Measurements from ENCODE around the gene MARCHF10.
"Not testable (repeated sequence)": the region's sequence is repeated elsewhere in the genome, so short reads cannot be mapped to it uniquely, and the experiment has no call there.

MARCHF10 gene

DNA sequence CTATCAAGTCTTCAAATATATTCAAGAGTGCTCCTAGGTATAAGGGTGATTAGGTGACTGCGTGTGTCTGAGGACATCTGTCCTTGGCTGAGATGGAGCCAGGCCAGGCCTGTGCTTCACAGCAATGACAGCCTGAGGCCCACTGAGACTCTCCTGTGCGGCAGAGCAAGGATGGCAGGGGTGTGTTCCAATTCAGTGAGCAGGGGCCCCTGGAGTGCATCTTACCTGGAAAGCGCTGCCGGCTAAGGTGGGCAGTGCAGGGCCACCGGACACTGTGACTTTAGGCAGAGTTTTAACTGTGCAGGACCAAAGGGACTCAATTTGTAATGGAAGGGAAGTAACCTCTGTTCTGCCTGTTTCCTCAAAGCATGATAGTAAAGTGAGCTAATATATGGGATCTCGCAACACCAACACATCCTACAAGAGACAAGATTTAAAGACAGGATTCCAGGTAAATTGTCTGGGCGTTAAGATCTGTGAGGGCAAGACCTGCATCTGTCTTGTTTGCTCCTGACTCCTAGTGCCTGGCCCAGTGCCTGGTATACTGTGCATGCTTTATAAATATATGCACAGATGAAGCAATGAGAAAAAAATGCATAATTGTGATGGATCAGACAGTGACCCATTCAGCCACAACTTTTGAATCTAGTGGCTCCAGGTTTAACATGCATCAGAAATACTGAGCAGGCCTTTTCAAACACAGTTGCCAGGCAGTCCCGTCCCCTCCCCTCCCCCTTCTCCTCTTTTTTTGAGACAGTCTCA, 93.9 kb downstream of the MARCHF10 start:
- DNase-seq = no peak

DNA sequence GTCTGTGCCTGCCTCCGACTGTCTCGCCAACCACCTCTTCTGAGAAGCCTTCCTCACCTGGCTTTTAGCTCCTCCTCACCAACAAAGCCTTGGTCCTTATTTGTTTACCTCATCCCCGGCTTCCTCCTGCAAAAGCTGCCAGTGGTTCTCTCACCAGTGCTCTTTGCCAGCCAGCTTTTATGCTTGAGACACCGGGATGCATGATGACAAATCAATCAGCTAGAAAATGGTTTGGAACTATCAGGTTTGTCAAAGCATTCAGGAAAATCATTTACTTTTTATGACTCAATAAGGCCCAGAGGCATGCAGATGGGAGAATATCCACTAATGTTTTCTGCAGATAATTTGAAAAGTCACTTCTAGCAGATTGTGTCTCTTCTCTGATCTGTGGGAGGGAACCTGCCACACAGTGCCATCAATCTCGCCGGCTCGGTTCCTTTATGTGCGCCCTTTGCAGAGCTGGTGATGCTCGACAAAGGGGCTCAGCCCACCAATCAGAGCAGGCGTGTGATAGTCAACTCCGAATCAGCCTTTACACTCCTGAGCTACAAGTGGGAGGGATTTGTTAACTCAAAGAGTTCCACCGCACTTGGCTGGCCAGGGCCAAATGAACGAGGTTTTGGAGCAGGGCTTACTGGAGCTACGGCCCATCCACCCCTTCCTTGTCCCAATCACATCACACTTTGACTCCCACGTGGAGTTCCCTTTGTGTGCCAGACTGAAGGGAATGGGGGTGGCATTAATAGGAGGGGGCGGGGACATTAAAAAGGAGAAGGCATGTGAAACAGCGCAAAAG, 94.8 kb downstream of the MARCHF10 start:
- no peak for DNase-seq

DNA sequence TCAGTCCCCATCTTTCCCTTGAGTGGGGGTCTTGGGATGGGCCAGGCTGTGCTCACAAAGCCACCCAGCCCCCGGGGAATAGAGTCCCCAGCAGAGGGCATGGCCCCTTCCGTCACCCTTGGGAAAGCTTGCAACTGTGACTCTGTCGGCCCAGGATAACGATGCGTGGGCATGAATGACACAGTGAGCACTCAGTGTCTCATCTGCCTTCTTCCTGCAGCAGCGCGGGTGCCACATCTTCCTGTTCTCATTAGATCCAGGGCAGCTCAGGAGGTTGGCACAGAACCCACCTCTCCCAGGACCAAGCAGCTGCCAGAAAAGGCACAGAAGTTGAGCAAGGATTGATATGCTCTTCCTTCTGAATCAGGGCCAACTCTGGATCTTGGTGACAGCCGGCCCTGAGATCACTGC, 95.9 kb downstream of the MARCHF10 start:
- no peak for DNase-seq

DNA sequence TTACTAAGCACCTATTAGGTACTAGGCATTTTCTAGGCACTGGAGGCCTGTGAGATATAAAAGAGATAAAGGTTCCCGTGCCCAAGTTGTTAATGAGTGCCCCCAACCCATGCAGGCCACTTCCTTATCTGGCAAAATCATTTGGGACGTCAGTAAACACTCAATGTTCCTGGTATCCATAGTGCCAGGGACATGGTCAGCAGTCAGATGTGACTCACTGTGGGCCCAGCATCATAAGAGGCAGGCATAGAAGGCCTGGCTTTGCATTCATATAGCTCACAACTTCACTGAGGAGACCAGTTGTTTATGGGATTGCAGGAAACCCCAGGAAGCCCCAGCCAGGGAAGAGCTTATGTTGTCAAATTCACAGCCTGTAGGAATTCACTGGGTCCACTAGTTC, 99.5 kb downstream of the MARCHF10 start:
- no peak for DNase-seq

DNA sequence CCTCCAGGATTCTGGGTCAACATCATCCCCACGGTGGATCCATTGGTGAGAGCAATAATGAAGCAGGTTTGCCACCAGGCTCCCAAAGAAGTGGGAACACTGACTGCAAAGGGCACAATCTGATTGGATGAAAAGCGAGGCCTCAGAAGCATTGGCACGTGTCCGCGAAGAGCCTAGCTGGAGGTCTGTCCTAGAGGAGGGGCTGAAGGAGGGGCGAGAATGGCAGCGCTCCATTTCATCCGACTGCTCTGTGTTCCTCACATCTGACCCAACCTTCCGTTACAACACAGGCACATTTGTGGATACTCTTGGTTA, 100.7 kb downstream of the MARCHF10 start:
- no peak for DNase-seq

DNA sequence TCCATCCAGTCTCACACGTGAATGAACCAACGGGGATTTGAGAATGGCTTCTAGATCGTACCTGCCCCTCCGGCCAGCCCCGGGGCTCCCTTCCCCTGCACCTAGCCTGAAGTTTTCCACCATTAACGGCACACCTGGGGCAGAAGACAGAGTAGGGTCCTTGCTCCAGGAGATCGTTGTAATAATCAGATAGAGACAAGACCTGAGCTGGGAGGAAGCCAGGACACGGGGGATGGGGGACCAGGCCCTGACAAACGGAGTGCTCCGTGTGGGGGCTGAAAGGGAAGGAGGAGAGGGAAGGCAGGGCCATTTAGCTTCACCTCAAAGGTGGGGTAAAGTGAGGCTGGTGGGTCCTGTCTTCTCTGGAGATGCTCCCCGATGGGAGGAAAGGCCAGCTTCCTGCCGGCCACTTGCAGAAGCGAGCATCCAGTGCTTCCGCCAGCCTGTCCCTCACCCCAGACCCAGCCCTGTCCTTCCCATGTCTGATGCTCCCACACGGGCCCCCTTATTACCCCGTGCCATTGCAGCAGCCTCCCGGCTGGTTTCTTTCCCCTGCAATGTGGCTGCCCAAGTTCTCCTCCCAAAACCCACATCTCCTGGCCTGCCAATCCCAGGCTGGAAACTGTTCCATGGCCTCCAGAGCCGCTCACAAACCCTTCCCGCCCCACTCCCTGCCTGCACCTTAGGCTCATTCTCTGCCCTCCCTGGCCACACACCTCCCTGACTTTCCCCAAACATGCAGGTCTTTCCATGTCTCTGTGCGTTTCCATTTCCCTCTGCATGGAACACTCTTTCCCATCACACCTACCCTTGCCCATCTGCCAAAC, 101.3 kb downstream of the MARCHF10 start:
- no peak for DNase-seq

DNA sequence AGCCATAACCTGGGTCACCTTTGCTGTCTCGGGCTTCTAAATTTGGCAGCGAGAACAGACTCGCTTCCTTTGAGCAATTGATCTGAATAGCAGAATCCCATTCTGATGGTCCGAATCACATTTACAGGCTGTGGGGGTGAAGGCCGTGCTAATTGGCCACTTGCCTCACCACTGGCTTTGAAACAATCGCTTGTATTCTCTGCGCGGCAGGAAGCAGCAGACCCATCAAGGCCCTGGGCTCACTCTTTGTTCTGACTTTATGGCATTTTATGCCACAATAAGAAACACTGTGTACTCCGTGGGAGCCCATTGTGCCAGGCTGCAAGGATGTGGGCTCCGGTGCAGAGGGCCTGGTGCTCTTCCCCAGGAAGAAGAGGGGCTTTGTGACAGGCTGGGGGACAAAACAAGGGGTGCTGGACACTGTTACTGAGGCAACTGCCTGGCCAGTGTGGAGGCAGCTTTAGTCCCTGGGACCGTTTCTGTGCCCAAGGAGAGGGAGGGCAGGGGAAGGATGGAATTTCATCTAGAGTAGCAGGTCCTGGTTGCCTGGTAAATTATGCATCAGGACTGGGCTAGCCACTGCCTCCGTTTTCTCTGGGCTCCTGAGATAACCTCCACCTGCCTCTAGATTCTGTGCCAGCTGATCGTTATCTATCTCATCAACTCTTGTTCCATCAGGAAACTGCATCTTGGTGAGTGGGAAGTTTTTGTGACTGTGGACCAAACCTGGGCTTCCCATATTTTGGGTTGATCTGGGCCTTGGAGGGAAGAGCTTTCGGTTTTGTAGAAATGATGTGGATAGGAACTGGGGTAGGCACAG, 102.1 kb downstream of the MARCHF10 start:
- no peak for DNase-seq

DNA sequence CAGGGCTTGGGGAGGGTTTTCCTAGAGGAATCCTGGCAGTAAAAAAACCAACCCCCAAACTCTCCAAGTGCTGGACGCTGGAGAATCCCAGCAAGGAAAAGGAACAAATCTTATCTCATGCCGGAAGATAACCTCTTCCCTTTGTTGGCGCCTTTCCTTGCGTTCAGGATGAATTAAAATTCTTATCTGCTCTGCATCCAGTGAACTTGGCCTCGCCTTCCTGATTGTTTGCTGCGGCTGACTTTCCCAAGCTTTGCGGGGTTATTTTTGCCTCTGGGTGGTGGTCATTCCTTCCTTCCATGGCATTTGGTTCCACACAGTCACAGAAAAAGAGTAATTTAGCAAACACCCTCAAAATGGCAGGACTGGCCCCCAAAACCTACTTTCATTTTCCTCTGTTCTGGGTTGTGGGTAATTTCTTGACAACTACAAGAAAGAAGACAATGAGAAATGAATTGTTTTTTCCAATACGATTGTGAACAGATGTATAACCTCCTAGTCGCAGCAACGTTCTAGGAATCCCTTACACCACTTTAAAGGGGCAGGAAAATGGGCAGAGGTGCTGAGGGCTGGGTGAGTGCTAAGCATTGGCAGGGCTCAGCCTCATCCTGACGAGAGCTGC, 102.8 kb downstream of the MARCHF10 start:
- DNase-seq = no peak

DNA sequence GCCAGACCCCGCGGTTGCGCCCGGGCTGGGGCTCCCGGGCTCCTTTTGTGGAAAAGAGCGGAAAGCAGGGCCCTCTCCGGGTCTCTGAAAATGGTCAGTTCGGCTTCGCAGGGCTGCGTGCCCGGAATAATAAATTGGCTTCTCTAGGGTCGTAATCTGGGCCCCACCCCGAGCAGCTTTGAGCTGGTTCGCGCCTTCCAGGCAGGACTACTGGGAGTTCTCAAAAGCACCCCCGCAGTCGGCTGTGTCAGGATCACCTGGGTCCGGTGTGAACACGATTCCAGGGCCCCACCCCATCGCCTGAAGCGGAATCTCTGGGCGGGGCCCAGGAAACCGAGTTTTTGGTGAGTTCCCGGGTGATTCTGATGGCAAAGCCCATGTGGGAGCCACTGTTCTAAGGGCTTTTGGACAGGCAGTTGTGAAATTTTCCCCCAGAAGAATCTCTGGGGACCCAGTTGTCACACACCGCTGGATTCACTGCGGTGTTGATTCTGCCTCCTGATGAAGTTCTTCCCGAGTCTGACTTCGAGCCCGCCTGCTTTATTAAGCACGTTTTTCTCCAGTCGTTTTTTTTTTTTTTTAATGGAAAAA, 103.6 kb downstream of the MARCHF10 start:
- no peak for DNase-seq

DNA sequence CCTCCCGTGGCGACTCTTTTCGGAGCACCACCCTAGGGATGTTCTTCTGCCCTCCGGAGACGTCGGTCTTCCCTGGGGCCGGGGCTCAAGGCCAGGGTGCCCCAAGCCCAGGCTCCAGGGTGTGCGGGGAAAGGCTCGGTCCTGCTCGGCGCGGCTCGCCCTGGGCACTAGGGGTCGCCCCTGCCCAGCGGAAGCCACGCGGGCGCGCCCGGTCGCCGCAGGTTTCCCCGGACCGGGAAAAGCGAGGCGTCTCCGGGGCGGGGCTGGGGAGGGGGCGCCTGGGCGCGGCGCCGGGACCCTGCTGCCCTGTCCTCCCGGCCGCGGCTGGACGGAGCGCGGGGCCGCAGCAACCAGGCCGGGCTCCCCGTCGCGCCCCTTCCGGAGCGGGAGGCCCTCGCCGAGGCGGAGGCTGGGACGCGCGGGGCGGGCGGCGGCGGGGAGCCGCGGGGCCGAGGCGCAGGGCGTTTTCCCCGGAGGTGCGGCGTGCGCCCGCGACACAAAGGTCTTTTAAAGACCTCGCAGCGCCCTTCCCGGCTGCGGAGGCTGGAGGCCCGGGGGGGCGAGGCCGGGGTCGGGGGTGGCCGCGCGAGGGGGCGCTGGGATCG, 104.2 kb downstream of the MARCHF10 start:
- peak; percentile 66 for DNase-seq

DNA sequence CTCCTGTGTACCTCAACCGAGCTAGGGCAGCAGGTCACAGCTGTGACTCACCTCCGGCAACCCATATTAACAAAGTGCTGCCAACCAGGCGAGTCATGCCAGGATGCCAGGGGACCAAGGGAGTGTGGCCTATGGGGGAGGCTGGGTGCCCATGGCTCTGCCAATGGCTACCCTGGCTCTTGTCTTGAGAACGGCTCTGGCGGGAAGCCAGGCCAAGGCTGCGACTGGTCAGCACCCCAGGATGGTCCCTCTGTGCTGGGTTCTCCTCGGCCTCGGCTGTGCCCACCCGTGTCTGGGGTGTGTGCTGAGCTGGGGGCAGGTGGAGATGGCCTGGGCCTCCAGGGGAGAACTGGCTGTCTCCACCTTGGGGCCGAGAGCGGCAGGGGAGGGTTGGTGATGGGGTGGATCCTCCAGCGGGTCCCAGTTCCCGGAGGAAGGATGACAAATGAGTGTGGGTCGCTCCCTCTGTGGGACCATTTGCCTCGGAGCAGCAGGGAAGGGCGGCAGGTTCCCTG, 104.8 kb downstream of the MARCHF10 start:
- DNase-seq = no peak

DNA sequence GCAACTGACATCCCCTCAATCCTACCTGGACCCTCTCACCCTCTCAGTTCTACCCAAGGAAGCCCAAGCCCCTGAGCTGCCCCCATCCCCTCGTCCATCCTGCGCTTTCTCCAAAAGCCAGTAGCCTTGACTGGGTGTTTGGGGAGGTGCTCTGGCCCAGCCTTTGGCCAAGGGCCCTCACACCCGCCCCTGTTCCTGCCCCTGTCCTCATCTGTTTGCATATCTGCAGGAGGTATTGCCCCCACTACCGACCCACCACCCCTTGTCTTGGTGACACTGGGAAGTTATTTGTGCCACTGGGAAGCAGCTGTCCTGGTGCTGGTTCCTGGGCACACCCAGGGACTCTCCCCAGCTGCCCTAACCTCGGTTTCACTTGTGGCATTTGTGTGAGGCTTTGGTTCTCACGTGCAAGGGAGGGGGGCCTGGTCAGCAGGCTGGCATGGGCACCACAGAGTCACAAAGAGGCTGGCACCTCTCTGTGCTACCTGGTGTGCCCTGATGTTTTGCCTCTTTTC, 105.3 kb downstream of the MARCHF10 start:
- DNase-seq = no peak

DNA sequence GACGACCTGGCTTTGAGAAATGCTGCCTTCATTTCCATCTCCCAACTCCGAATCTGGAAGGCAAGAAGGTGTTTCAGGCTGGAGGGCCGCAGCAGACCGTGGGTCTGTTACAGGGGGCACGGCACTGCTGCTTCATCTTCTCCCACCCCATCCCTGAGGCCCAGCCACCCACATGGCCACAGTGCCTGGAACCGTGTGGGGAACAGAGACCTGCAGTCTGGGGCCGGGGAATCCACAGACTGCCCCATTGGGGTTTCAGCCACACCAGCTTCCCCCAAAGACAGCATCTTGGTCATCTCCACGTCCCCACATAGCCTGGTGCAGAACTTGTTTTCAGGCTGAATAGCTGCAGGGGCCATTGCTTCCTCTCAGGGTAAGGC, 106.4 kb downstream of the MARCHF10 start:
- no peak for DNase-seq

DNA sequence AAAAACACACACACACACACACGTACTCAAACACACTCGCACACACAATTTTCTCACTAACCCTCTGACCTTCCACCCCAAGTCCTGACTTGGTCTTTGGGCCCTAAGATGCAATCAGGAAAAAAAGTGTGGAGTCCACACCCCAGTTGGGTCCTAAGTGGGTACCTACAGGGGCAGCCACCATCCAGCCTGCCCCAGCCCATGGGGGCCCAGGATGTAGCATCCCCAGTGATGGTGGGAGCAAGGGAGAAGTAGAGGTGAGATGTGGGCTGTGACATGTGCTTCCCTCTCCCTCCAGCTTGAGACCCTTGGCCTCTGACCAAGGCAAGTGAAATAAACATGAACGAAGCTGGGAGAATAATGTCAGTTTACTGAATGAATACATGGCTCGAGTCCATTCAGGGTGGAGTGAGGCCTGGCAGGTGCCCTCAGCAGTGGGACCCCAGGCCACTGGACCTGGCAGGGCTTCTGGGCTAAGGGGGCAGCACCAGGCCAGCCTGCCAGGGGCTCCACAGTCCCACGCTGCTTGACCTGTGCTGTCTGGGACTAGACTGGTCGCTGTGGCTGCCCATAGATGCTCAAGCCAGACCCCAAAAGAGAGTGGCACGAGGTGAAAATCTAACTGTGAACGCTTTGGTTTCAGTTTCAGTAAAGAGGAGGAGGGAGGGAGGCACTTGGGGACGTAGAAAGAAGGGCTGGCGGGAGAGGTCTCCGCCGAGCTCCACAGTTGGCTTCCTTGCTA, 107.0 kb downstream of the MARCHF10 start:
- DNase-seq = no peak

DNA sequence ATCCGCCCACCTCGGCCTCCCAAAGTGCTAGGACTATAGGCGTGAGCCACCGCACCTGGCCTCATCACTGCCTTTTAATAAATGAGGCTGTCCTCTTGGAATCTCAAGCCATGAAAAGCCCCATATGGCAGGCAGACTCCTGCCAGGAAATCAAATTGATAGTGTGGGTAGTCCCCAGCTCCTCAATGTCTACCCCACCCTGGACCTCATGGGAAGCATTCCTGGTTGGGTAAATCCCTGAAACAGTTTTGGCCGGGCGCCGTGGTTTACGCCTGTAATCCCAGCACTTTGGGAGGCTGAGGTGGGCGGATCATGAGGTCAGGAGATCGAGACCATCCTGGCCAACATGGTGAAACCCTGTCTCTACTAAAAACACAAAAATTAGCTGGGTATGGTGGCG, 109.7 kb downstream of the MARCHF10 start:
- not testable (repeated sequence) for DNase-seq

DNA sequence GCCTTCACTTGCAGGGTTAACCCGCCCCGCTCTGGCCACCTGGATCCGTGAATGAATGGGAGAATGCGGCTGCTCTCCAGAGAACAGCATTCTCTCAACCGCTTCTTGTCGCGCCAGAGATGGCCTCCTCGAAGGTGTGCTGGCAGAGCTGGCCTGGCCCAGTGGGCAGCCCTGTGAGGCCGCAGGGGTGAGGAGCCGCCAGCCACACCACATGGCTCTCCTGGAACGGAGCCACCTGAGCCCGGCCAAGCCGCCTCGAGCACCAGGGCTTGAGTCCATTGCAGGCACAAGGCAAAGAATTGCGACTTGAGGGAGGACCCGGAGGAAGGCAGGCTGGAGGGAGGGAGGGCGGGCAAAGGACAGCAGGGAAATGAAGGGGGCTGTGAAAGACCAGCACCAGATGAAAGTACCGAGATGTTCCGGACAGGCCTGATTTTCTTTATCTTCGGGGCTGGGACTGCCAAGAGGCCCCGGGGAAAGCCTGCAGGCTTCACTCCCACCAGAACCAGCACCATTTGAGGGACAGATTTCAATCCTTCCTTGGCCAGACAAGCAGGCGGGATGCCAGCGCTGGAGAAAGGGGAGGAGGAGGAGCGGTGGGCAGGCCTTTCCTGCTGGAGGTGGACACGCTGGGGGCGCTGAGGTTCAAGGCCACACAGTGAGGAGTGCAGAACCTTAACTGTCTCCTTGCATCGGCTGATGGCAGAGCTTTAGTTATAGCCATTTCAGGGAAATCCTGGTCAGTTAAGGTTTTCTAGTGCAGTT, 111.2 kb downstream of the MARCHF10 start:
- DNase-seq = no peak

DNA sequence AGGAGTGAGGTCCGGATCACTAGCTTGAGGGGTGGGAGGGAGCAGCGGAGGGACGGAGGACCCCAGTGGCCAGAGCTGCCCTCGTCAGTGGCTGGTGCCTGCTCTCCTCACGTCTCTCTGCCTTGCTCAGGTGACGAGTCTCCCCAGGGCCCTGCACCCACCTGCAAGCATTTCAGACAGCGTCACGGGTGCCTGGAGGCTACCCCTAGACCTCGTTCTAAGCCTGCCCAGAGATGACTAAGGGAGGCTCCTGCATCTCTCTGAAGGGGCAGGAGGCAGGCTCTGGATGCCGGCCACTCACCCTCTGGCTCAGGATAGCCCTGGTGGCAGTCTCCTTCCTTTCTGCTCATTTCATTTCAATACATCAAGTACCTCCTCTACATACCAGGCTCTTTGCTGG, 111.9 kb downstream of the MARCHF10 start:
- DNase-seq = no peak

DNA sequence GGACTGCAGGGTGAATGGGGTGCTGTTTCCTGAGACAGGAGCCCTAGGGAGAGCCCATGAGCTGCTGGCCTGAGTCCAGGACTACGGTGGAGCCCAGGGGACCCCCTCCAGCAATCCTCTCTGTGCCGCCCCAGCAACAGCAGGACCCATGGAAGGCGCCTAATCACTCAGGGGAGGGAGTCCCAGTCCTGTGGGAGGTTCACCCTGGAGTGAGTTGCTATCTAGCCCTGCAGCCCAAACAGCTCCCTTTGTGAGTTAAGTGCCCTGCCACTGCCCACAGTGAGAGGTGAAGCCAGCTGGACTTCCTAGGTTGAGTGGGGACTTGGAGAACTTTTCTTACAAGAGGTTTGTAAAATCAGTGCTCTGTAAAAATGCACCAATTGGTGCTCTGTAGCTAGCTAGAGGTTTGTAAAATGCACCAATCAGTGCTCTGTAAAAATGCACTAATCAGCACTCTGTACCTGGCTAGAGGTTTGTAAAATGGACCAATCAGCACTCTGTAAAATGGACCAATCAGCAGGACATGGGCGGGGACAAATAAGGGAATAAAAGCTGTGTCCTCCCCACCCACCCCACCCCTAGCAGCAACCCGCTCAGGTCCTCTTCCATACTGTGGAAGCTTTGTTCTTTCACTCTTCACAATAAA, 112.9 kb downstream of the MARCHF10 start:
- DNase-seq = not testable (repeated sequence)
